ENCODE results near the gene UBR1.

Gene UBR1

GRCh38 chr15:43105077-43105736 is 631 bp downstream of the UBR1 start:
- peak; percentile 72 for DNase-seq

GRCh38 chr15:43104426-43104825 is 1.4 kb downstream of the UBR1 start:
- no peak for DNase-seq

- no peak for DNase-seq
Observed at GRCh38 chr15:43103907-43104306, 1.9 kb downstream of the UBR1 start.

GRCh38 chr15:43102187-43102586 is 3.7 kb downstream of the UBR1 start:
- DNase-seq = no peak

GRCh38 chr15:43100971-43101370 is 4.9 kb downstream of the UBR1 start:
- no peak for DNase-seq

- no peak for DNase-seq
Observed at GRCh38 chr15:43099105-43099845, 6.6 kb downstream of the UBR1 start.

- no peak for DNase-seq
Observed at GRCh38 chr15:43096411-43096810, 9.4 kb downstream of the UBR1 start.

GRCh38 chr15:43095708-43096347 is 10.0 kb downstream of the UBR1 start:
- DNase-seq = no peak

GRCh38 chr15:43095243-43095642 is 10.6 kb downstream of the UBR1 start:
- DNase-seq = no peak

GRCh38 chr15:43094416-43095030 is 11.3 kb downstream of the UBR1 start:
- DNase-seq = no peak

- DNase-seq = no peak
Observed at GRCh38 chr15:43093026-43093425, 12.8 kb downstream of the UBR1 start.

- DNase-seq = no peak
Observed at GRCh38 chr15:43091859-43092258, 14.0 kb downstream of the UBR1 start.

GRCh38 chr15:43086551-43086950 is 19.3 kb downstream of the UBR1 start:
- no peak for DNase-seq

- DNase-seq = no peak
Observed at GRCh38 chr15:43085921-43086320, 19.9 kb downstream of the UBR1 start.

GRCh38 chr15:43082509-43082908 is 23.3 kb downstream of the UBR1 start:
- DNase-seq = no peak

GRCh38 chr15:43081283-43081682 is 24.6 kb downstream of the UBR1 start:
- DNase-seq = no peak

- DNase-seq = no peak
Observed at GRCh38 chr15:43071451-43071850, 34.4 kb downstream of the UBR1 start.

GRCh38 chr15:43070893-43071292 is 34.9 kb downstream of the UBR1 start:
- DNase-seq = no peak

GRCh38 chr15:43070249-43070648 is 35.6 kb downstream of the UBR1 start:
- DNase-seq = no peak

GRCh38 chr15:43067717-43068461 is 37.9 kb downstream of the UBR1 start:
- no peak for DNase-seq

- DNase-seq = no peak
Observed at GRCh38 chr15:43056696-43057095, 49.1 kb downstream of the UBR1 start.

- DNase-seq = no peak
Observed at GRCh38 chr15:43052860-43053259, 53.0 kb downstream of the UBR1 start.

- no peak for DNase-seq
Observed at GRCh38 chr15:43048935-43049334, 56.9 kb downstream of the UBR1 start.
